Liver (tissue), 9 donors: Measurements from ENCODE around the gene ELP5. TPM values are rescaled to one million over a fixed set of nuclear protein-coding genes. Genes with fewer than 3 reads are reported as not detected.

Experiments used
- DNase-seq: peaks from one replicate; pipeline ENCODE4 v3.0.0-alpha.2; 2017; ENCODE audit warnings: low spot score
- H3K27ac ChIP-seq, 2 donors: one replicate each; pipeline ENCODE4 v1.7.0; 2013; ENCODE audit warnings: inconsistent platforms in 2 of 2, low read length in 2 of 2, control low read depth in 1 of 2, low read depth in 1 of 2, mild to moderate bottlenecking in 1 of 2
- H3K27me3 ChIP-seq, 4 donors: one replicate each; pipeline versions ENCODE4 v1.6.1 to v1.7.0; 2013; ENCODE audit warnings: low read length in 3 of 4, inconsistent platforms in 1 of 4, mild to moderate bottlenecking in 1 of 4, moderate library complexity in 1 of 4; ENCODE audit not compliant: control insufficient read depth in 4 of 4, insufficient read depth in 4 of 4
- H3K36me3 ChIP-seq, 4 donors: one replicate each; pipeline versions ENCODE4 v1.6.1 to v1.7.0; 2013; ENCODE audit warnings: low read length in 3 of 4, mild to moderate bottlenecking in 3 of 4, low read depth in 1 of 4, moderate library complexity in 1 of 4; ENCODE audit not compliant: control insufficient read depth in 4 of 4, insufficient read depth in 3 of 4
- H3K4me1 ChIP-seq, 4 donors: one replicate each; pipeline versions ENCODE4 v1.6.1 to v1.7.0; 2013; ENCODE audit warnings: low read length in 3 of 4, mild to moderate bottlenecking in 3 of 4, moderate library complexity in 1 of 4; ENCODE audit not compliant: control insufficient read depth in 4 of 4, insufficient read depth in 4 of 4
- H3K4me3 ChIP-seq, 3 donors: one replicate each; pipeline versions ENCODE4 v1.6.1 to v1.7.0; 2013; ENCODE audit warnings: low read length in 3 of 3, control low read depth in 1 of 3, low read depth in 1 of 3, mild to moderate bottlenecking in 1 of 3
- H3K9ac ChIP-seq, 2 donors: one replicate each; pipeline ENCODE4 v1.7.0; 2013; ENCODE audit warnings: low read length in 2 of 2, mild to moderate bottlenecking in 2 of 2, moderate library complexity in 2 of 2, control low read depth in 1 of 2, low read depth in 1 of 2
- H3K9me3 ChIP-seq, 4 donors: one replicate each; pipeline versions ENCODE4 v1.6.1 to v1.7.0; 2013; ENCODE audit warnings: low read length in 3 of 4; ENCODE audit not compliant: control insufficient read depth in 4 of 4
- ATF3 ChIP-seq: IDR thresholded peaks from 2 replicates; pipeline ENCODE4 v1.6.1; 2016; ENCODE audit warnings: antibody characterized with exemption
- EGR1 ChIP-seq, 2 donors: IDR thresholded peaks; 2 replicates each; pipeline ENCODE4 v1.6.1; 2016 to 2018; ENCODE audit warnings: antibody characterized with exemption in 2 of 2, low read depth in 2 of 2
- FOXA1 ChIP-seq: IDR thresholded peaks from 2 replicates; pipeline ENCODE4 v1.6.1; 2016; ENCODE audit warnings: antibody characterized with exemption
- FOXA2 ChIP-seq: IDR thresholded peaks from 2 replicates; pipeline ENCODE4 v1.6.1; 2016; ENCODE audit warnings: antibody characterized with exemption
- GABPA ChIP-seq, 2 donors: IDR thresholded peaks in 1 of 2; conservative IDR thresholded peaks in 1 of 2; 2 replicates each; pipeline ENCODE4 v1.6.1; 2016; ENCODE audit warnings: antibody characterized with exemption in 2 of 2, mild to moderate bottlenecking in 1 of 2, moderate library complexity in 1 of 2
- HNF4A ChIP-seq, 2 donors: conservative IDR thresholded peaks; 2 replicates each; pipeline ENCODE4 v1.6.1; 2016; ENCODE audit warnings: antibody characterized with exemption in 2 of 2, mild to moderate bottlenecking in 2 of 2
- HNF4G ChIP-seq: IDR thresholded peaks from 2 replicates; pipeline ENCODE4 v1.6.1; 2016; ENCODE audit warnings: antibody characterized with exemption
- JUND ChIP-seq, 2 donors: IDR thresholded peaks; 2 replicates each; pipeline ENCODE4 v1.6.1; 2016; ENCODE audit warnings: antibody characterized with exemption in 2 of 2
- MAX ChIP-seq: IDR thresholded peaks from 2 replicates; pipeline ENCODE4 v1.6.1; 2016; ENCODE audit warnings: antibody characterized with exemption
- RAD21 ChIP-seq, 2 donors: IDR thresholded peaks; 2 replicates each; pipeline ENCODE4 v1.6.1; 2016; ENCODE audit warnings: antibody characterized with exemption in 2 of 2, mild to moderate bottlenecking in 2 of 2
- REST ChIP-seq: IDR thresholded peaks from 2 replicates; pipeline ENCODE4 v1.6.1; 2016; ENCODE audit warnings: antibody characterized with exemption, mild to moderate bottlenecking
- RXRA ChIP-seq, 2 donors: IDR thresholded peaks; 2 replicates each; pipeline ENCODE4 v1.6.1; 2017 to 2018; ENCODE audit warnings: antibody characterized with exemption in 2 of 2, mild to moderate bottlenecking in 1 of 2
- SP1 ChIP-seq: IDR thresholded peaks from 2 replicates; pipeline ENCODE4 v1.6.1; 2018; ENCODE audit warnings: antibody characterized with exemption, mild to moderate bottlenecking
- YY1 ChIP-seq: IDR thresholded peaks from 2 replicates; pipeline ENCODE4 v1.6.1; 2016; ENCODE audit warnings: antibody characterized with exemption, mild to moderate bottlenecking
- ZBTB33 ChIP-seq: IDR thresholded peaks from 2 replicates; pipeline ENCODE4 v1.6.1; 2016; ENCODE audit warnings: antibody characterized with exemption
- WGBS: extraction: QIAGEN DNeasy Blood & Tissue Kit; methylation state at CpG from one replicate; pipeline ENCODE4 v1.1.7; 2013; 5-methylcytosine and 5-hydroxymethylcytosine counted together
- polyA plus RNA-seq, 2 donors: library from polyadenylated mRNA; stranded (reverse) in 1 of 2; unstranded in 1 of 2; fragments of 200-250 nt in 1 of 2; fragments of >200 nt in 1 of 2; fragmentation: Nextera tagmentation in 1 of 2; extraction: Ambion mirVana in 1 of 2; gene quantifications; one replicate each; pipeline versions ENCODE4 v1.2.1 to v1.2.3, GENCODE V29; 2013 to 2015
- total RNA-seq, 2 donors: library from RNA; depleted of rRNA; stranded (reverse); fragments of >200 nt; gene quantifications; one replicate each; pipeline ENCODE4 v1.2.3, GENCODE V29; 2014
- donor health status: healthy.
- donor health status: healthy.
- donor health status: healthy.
- donor health status: healthy.
- donor health status: healthy.

Gene ELP5
- total and polyA plus RNA-seq, 4 donors: 19.3 to 38.4 (median 26.6) TPM

- TF ChIP-seq ZBTB33 (no peak), FOXA2 (no peak), HNF4G (no peak), JUND (IDR thresholded peaks at IDR 0.05) (no peak), RXRA (IDR thresholded peaks at IDR 0.05) (no peak)
Observed at GRCh38 chr17:7218166-7218565, 33.8 kb upstream of the ELP5 start (continued).

- Histone ChIP-seq H3K27ac (peak overlapping the region; percentile 99), H3K9ac (no peak overlapping the region), H3K27me3 (no peaks in the 10 kb centered on the region), H3K4me3 (no peak overlapping the region), H3K4me1 (peaks cover 14 to 65% (median 49%) of the 10 kb centered on the region in 4 donors), H3K9me3 (no peaks in the 10 kb centered on the region), H3K36me3 (peaks cover 4 to 29% (median 21%) of the 10 kb centered on the region in 4 donors)
- DNase-seq: no peak
- TF ChIP-seq EGR1 (IDR thresholded peaks at IDR 0.05; ENCODE audit: low read depth in 2 of 2) (no peak), HNF4G (no peak), ATF3 (no peak), RAD21 (IDR thresholded peaks at IDR 0.05) (no peak), SP1 (no peak), HNF4A (conservative IDR thresholded peaks at IDR 0.05) (no peak), GABPA (IDR thresholded peaks at IDR 0.05 in 1 of 2, conservative IDR thresholded peaks at IDR 0.05 in 1 of 2) (no peak), YY1 (no peak), REST (no peak)
- 92% methylated on average over 6 of the region's 6 CpGs for WGBS
Observed at GRCh38 chr17:7218758-7219157, 33.3 kb upstream of the ELP5 start.

- Histone ChIP-seq H3K27ac (peak overlapping the region; percentile 99), H3K4me1 (peaks cover 14 to 67% (median 51%) of the 10 kb centered on the region in 4 donors)
- TF ChIP-seq MAX (peak; percentile 47), FOXA1 (no peak)
Observed at GRCh38 chr17:7219229-7219811, 32.7 kb upstream of the ELP5 start.

More at GRCh38 chr17:7219229-7219811, 32.7 kb upstream of the ELP5 start:
- peak overlapping the region; percentile 27 to 82 (median 79) for H3K4me3 ChIP-seq
- DNase-seq: no peak
- H3K9me3 ChIP-seq: no peaks in the 10 kb centered on the region
- peaks cover 8 to 34% (median 26%) of the 10 kb centered on the region in 4 donors for H3K36me3 ChIP-seq
- 20% methylated on average over 12 of the region's 12 CpGs for WGBS
- peak overlapping the region; percentile 78 to 79 for H3K9ac ChIP-seq
- H3K27me3 ChIP-seq: no peaks in the 10 kb centered on the region
